A549 (cell line): ENCODE measurements around the gene CNTN4. TPM values are rescaled to one million over a fixed set of nuclear protein-coding genes. Genes with fewer than 3 reads are reported as not detected.

ENCODE experiments used
- ATAC-seq, 2 experiments: fragments of 200-7000 bp in 1 of 2; fragments of >200 bp in 1 of 2; cut with Nextera tagmentation in 1 of 2; cut with Tn5 transposase in 1 of 2; 3 replicates each; pipeline versions ENCODE4 v1.8.0 to v1.9.1; 2018 to 2020; ENCODE audit warnings: mild to moderate bottlenecking in 1 of 2, moderate library complexity in 1 of 2
- CTCF ChIA-PET: fragments of 300-600 bp; sonication (Branson Sonifier 250); formaldehyde crosslinking; extraction: SDS; loops from one replicate; lab custom pipeline; 2021; ENCODE audit warnings: antibody characterized with exemption, inconsistent platforms; lab: Yijun Ruan, JAX
- POLR2A ChIA-PET: fragments of 350-600 bp; formaldehyde crosslinking; extraction: SDS; loops from one replicate; lab custom pipeline; 2021; ENCODE audit warnings: antibody characterized with exemption, inconsistent platforms; lab: Yijun Ruan, JAX
- DNase-seq, 2 experiments: peaks; one replicate each; pipeline versions ENCODE4 v3.0.0 to v3.0.0-alpha.2; 2011 to 2016; ENCODE audit warnings: low read depth in 1 of 2, low spot score in 1 of 2
- FAIRE-seq: peaks from 2 replicates; lab custom pipeline; 2011; peaks lifted over from hg19 to GRCh38; lab: Jason Lieb, UNC
- H3K27ac ChIP-seq, 2 experiments: fragments of >200 bp; sonication (Bioruptor Twin); formaldehyde crosslinking; 3 replicates each; pipeline ENCODE4 v1.5.1; 2016 to 2017
- H3K4me1 ChIP-seq: fragments of >200 bp; sonication (Bioruptor Twin); formaldehyde crosslinking; 3 replicates; pipeline ENCODE4 v1.6.1; 2016
- H3K4me2 ChIP-seq: fragments of >200 bp; sonication (Bioruptor Twin); formaldehyde crosslinking; 3 replicates; pipeline ENCODE4 v1.6.1; 2016
- H3K4me3 ChIP-seq: fragments of >200 bp; sonication (Bioruptor Twin); formaldehyde crosslinking; 3 replicates; pipeline ENCODE4 v1.5.1; 2016
- H3K9me3 ChIP-seq: fragments of >200 bp; sonication (Bioruptor Twin); formaldehyde crosslinking; 3 replicates; pipeline ENCODE4 v1.6.1; 2016
- BHLHE40 ChIP-seq: IDR thresholded peaks from 2 replicates; pipeline ENCODE4 v1.6.1; 2012; ENCODE audit warnings: low read depth, low read length, inconsistent platforms
- CBX2 ChIP-seq: fragments of 200-600 bp; sonication (generic); IDR thresholded peaks from 2 replicates; pipeline ENCODE4 v1.6.1; 2016; ENCODE audit warnings: low read depth, mild to moderate bottlenecking, borderline replicate concordance
- CBX8 ChIP-seq: fragments of 200-600 bp; sonication (generic); IDR thresholded peaks from 2 replicates; pipeline ENCODE4 v1.6.1; 2016
- CHD4 ChIP-seq: fragments of 200-600 bp; sonication (generic); IDR thresholded peaks from 2 replicates; pipeline ENCODE4 v1.6.1; 2016; ENCODE audit warnings: antibody characterized with exemption, mild to moderate bottlenecking, borderline replicate concordance
- EHF ChIP-seq: fragments of 250-450 bp; sonication (Bioruptor Pico); IDR thresholded peaks from 2 replicates; pipeline ENCODE4 v1.5.0; 2020; ENCODE audit warnings: mild to moderate bottlenecking
- ESRRA ChIP-seq: fragments of 150-350 bp; IDR thresholded peaks from 2 replicates; pipeline ENCODE4 v1.6.1; 2014; ENCODE audit warnings: mild to moderate bottlenecking, low read length, borderline replicate concordance
- FOSB ChIP-seq: fragments of 250-450 bp; sonication (Bioruptor Pico); IDR thresholded peaks from 2 replicates; pipeline ENCODE4 v1.5.0; 2020; ENCODE audit warnings: mild to moderate bottlenecking, moderate library complexity
- FOXS1 ChIP-seq: fragments of 250-450 bp; sonication (Bioruptor Pico); IDR thresholded peaks from 2 replicates; pipeline ENCODE4 v1.5.0; 2020; ENCODE audit warnings: mild to moderate bottlenecking, moderate library complexity
- HOXA7 ChIP-seq: fragments of 250-450 bp; sonication (Bioruptor Pico); IDR thresholded peaks from 2 replicates; pipeline ENCODE4 v1.5.0; 2020; ENCODE audit warnings: mild to moderate bottlenecking, moderate library complexity
- HOXB13 ChIP-seq: fragments of 250-450 bp; sonication (Bioruptor Pico); IDR thresholded peaks from 2 replicates; pipeline ENCODE4 v1.5.0; 2020; ENCODE audit warnings: low read depth, mild to moderate bottlenecking, moderate library complexity
- HOXB5 ChIP-seq: fragments of 250-450 bp; sonication (Bioruptor Pico); IDR thresholded peaks from 2 replicates; pipeline ENCODE4 v1.5.0; 2020; ENCODE audit warnings: mild to moderate bottlenecking, moderate library complexity
- MYC ChIP-seq: IDR thresholded peaks from 2 replicates; pipeline ENCODE4 v1.6.1; 2012; ENCODE audit warnings: mild to moderate bottlenecking, inconsistent platforms, low read length, improper control_type of control experiment, borderline replicate concordance
- PHF8 ChIP-seq: fragments of 200-600 bp; sonication (generic); IDR thresholded peaks from 2 replicates; pipeline ENCODE4 v1.6.1; 2016; ENCODE audit warnings: low read depth, mild to moderate bottlenecking, antibody characterized with exemption, moderate library complexity, borderline replicate concordance
- RARB ChIP-seq: fragments of 250-450 bp; sonication (Bioruptor Pico); IDR thresholded peaks from 2 replicates; pipeline ENCODE4 v1.8.0; 2021; ENCODE audit warnings: mild to moderate bottlenecking, moderate library complexity
- RFX5 ChIP-seq: fragments of 450-650 bp; IDR thresholded peaks from 2 replicates; pipeline ENCODE4 v1.7.1; 2014; ENCODE audit warnings: antibody characterized with exemption, mild to moderate bottlenecking, moderate library complexity
- RNF2 ChIP-seq: fragments of 200-600 bp; sonication (generic); IDR thresholded peaks from 2 replicates; pipeline ENCODE4 v1.6.1; 2016; ENCODE audit warnings: low read depth, mild to moderate bottlenecking, antibody characterized with exemption, moderate library complexity, borderline replicate concordance
- SREBF2 ChIP-seq: fragments of 450-650 bp; IDR thresholded peaks from 2 replicates; pipeline ENCODE4 v1.6.1; 2014; ENCODE audit warnings: mild to moderate bottlenecking, moderate library complexity
- TFCP2L1 ChIP-seq: fragments of 250-450 bp; sonication (Bioruptor Pico); IDR thresholded peaks from 2 replicates; pipeline ENCODE4 v1.5.0; 2021; ENCODE audit warnings: mild to moderate bottlenecking
- TP53 ChIP-seq: fragments of 250-450 bp; sonication (Bioruptor Pico); IDR thresholded peaks from 2 replicates; pipeline ENCODE4 v1.5.0; 2021; ENCODE audit warnings: mild to moderate bottlenecking, moderate library complexity
- ZC3H11A ChIP-seq: fragments of 450-650 bp; IDR thresholded peaks from 2 replicates; pipeline ENCODE4 v1.6.1; 2014; ENCODE audit warnings: antibody characterized with exemption, mild to moderate bottlenecking
- ZSCAN20 ChIP-seq: fragments of 250-450 bp; sonication (Bioruptor Pico); IDR thresholded peaks from 2 replicates; pipeline ENCODE4 v1.8.0; 2022; ENCODE audit warnings: mild to moderate bottlenecking, moderate library complexity
- WGBS: methylation state at CpG from one replicate; pipeline ENCODE4 v1.1.6; 2017; ENCODE audit errors: missing lambda C conversion rate; 5-methylcytosine and 5-hydroxymethylcytosine counted together
- polyA plus RNA-seq, 4 experiments: library from polyadenylated mRNA; depleted of rRNA in 3 of 4; stranded (reverse); fragments of >200 nt; fragmentation: RNase III in 1 of 4; extraction: RNeasy Plus Mini Kit Qiagen cat#74134 plus additional on column Dnase treatment in 1 of 4; gene quantifications; 2 replicates in 3 of 4; 3 replicates in 1 of 4; pipeline ENCODE4 v1.2.3, GENCODE V29; 2011 to 2017
- TF ChIP-seq, protein P1 (sequence below): fragments of 200-600 bp; sonication (generic); IDR thresholded peaks from 2 replicates; pipeline ENCODE4 v1.6.1; 2016; ENCODE audit warnings: antibody characterized with exemption, mild to moderate bottlenecking, moderate library complexity
- TF ChIP-seq, protein P2 (sequence below): IDR thresholded peaks from 2 replicates; pipeline ENCODE4 v1.6.1; 2012
- TF ChIP-seq, protein P3 (sequence below): fragments of 150-350 bp; IDR thresholded peaks from 2 replicates; pipeline ENCODE4 v1.6.1; 2014; ENCODE audit warnings: low read depth, mild to moderate bottlenecking, low read length

The CNTN4 gene
- polyA plus RNA-seq, 2 of the 4 experiments (the other 2 are of a cell fraction), result 0.03 TPM; not detected in 1

DNA sequence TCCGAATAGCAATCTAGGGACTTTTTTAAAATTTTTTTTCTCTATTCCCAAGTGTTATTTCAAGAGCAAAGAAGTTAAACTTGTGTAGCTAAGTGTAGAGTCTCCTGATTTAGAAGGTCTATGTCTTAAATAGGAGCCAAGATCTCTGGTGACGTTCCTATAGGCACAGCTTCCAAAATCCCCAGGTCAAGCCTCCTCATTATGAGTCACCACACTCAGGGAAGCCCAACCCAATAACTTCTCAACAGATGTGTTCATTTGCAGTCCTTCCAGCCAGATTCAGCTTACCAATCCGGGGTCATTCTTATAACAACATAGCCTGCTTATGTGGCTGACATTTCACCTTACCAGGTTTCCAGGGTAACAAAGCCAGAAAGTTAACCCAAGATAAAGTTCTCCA, 741.2 kb downstream of the CNTN4 start:
- POLR2A ChIA-PET, result no interaction called here
- TF ChIP-seq CBX2 (no peak), BHLHE40 (no peak), HOXB5 (CRISPR knock-in tag) (no peak), ZSCAN20 (no peak), RFX5 (no peak), PHF8 (no peak), FOSB (CRISPR knock-in tag) (no peak), FOXS1 (no peak), MYC (no peak), EHF (CRISPR knock-in tag) (no peak), TP53 (CRISPR knock-in tag) (no peak), RNF2 (no peak)
- no peak for DNase-seq
- Histone ChIP-seq H3K4me2 (no peak overlapping the region), H3K4me1 (no peaks in the 10 kb centered on the region), H3K9me3 (no peaks in the 10 kb centered on the region), H3K27ac (no peak overlapping the region), H3K4me3 (no peak overlapping the region)
- ATAC-seq, result no peak
- WGBS, result 5% methylated on average over 3 of the region's 3 CpGs
- CTCF ChIA-PET, result no interaction called here
- FAIRE-seq, result no peak

DNA sequence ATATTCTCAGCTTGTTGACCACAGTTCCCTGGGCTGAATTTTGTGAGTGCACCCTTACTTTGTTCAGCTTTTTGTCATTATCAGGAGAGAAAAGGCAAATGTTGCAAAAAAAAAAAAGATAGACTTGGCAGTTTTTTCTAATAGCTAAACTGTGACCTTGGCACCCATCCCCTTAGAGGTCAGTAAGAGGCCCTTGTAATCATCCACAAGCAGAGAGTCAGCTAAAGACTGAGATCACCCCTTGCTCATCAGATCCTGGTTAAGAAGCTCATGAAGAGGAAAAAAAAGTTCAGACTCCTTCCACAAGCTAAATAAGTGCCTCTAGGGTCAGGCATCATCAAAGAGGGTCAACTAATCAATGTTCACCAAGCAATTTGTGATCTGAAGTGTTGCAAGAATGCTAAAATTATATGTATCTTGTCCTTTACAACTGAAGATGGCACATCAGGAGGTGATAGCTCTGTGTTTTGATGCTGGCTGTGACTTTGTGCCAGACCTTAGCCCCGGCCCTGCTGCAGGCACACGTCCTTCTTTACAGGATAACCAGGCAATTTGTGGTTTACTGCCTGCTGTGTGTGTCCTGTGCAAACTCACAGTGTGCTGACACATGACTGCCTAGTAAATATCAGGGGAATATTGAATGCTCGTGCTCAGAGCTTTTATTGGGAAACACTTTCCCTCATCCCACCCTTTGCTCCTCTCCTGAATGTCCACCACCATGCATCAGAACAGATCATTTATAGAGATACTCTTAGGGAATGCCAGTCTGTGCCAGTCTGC, 748.6 kb downstream of the CNTN4 start:
- ATAC-seq, result no peak
- DNase-seq, result no peak
- Histone ChIP-seq H3K4me1 (no peaks in the 10 kb centered on the region), H3K9me3 (no peaks in the 10 kb centered on the region), H3K4me2 (no peak overlapping the region), H3K4me3 (no peak overlapping the region), H3K27ac (no peak overlapping the region)
- 3% methylated on average over 3 of the region's 3 CpGs for WGBS
- FAIRE-seq, result no peak
- no peak for TF ChIP-seq CBX8
- TF ChIP-seq FOXS1, result no peak
- TF ChIP-seq ZC3H11A, result no peak
- no peak for TF ChIP-seq MYC
- no peak for TF ChIP-seq CHD4
- TF ChIP-seq SREBF2, result no peak
- no peak for TF ChIP-seq TP53 (CRISPR knock-in tag)
- no peak for TF ChIP-seq HOXB13 (CRISPR knock-in tag)
- TF ChIP-seq TFCP2L1 (CRISPR knock-in tag), result no peak
- no peak for TF ChIP-seq ESRRA
- TF ChIP-seq, protein P1, sequence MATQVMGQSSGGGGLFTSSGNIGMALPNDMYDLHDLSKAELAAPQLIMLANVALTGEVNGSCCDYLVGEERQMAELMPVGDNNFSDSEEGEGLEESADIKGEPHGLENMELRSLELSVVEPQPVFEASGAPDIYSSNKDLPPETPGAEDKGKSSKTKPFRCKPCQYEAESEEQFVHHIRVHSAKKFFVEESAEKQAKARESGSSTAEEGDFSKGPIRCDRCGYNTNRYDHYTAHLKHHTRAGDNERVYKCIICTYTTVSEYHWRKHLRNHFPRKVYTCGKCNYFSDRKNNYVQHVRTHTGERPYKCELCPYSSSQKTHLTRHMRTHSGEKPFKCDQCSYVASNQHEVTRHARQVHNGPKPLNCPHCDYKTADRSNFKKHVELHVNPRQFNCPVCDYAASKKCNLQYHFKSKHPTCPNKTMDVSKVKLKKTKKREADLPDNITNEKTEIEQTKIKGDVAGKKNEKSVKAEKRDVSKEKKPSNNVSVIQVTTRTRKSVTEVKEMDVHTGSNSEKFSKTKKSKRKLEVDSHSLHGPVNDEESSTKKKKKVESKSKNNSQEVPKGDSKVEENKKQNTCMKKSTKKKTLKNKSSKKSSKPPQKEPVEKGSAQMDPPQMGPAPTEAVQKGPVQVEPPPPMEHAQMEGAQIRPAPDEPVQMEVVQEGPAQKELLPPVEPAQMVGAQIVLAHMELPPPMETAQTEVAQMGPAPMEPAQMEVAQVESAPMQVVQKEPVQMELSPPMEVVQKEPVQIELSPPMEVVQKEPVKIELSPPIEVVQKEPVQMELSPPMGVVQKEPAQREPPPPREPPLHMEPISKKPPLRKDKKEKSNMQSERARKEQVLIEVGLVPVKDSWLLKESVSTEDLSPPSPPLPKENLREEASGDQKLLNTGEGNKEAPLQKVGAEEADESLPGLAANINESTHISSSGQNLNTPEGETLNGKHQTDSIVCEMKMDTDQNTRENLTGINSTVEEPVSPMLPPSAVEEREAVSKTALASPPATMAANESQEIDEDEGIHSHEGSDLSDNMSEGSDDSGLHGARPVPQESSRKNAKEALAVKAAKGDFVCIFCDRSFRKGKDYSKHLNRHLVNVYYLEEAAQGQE, result no peak
- TF ChIP-seq RARB (CRISPR knock-in tag), result no peak
- TF ChIP-seq, protein P2, sequence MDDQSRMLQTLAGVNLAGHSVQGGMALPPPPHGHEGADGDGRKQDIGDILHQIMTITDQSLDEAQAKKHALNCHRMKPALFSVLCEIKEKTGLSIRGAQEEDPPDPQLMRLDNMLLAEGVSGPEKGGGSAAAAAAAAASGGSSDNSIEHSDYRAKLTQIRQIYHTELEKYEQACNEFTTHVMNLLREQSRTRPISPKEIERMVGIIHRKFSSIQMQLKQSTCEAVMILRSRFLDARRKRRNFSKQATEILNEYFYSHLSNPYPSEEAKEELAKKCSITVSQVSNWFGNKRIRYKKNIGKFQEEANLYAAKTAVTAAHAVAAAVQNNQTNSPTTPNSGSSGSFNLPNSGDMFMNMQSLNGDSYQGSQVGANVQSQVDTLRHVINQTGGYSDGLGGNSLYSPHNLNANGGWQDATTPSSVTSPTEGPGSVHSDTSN, result no peak
- TF ChIP-seq, protein P3, sequence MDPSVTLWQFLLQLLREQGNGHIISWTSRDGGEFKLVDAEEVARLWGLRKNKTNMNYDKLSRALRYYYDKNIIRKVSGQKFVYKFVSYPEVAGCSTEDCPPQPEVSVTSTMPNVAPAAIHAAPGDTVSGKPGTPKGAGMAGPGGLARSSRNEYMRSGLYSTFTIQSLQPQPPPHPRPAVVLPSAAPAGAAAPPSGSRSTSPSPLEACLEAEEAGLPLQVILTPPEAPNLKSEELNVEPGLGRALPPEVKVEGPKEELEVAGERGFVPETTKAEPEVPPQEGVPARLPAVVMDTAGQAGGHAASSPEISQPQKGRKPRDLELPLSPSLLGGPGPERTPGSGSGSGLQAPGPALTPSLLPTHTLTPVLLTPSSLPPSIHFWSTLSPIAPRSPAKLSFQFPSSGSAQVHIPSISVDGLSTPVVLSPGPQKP, result no peak
- no peak for TF ChIP-seq HOXA7 (CRISPR knock-in tag)
- ChIA-PET CTCF (no interaction called here), POLR2A (no interaction called here)
